ENCODE results near the gene SORCS3. TPM values are rescaled to one million over a fixed set of nuclear protein-coding genes. Genes with fewer than 3 reads are reported as not detected.

Gene SORCS3
- 0.03 and 0.05 TPM in 2 replicates for total RNA-seq (2014; rRNA removed; shearing (Covaris generic))
- polyA plus RNA-seq (2015; cell fraction: cytosol; rRNA removed), result 0.01 and 0.13 TPM in 2 replicates
- 0.18 and 0.21 TPM in 2 replicates for polyA plus RNA-seq (2015; cell fraction: nucleus; rRNA removed)

GRCh38 chr10:104641187-104641936 is at the start of gene SORCS3:
TSS of gene SORCS3 (plus strand) at chr10:104641290.
- no peak for DNase-seq (ENCODE audit: low read depth, low spot score)
- in situ Hi-C loops (cut with HindIII; ENCODE audit: low pct_unique_long_range_greater_than_20kb, low sequenced_read_pairs), result loop anchor here (25.0 kb wide), 1 partner anchor 271 kb away; no protein-coding TSS in a partner anchor

- no peak for DNase-seq (ENCODE audit: low read depth, low spot score)
- in situ Hi-C loops (cut with HindIII; ENCODE audit: low pct_unique_long_range_greater_than_20kb, low sequenced_read_pairs), result no loop called here
Observed at GRCh38 chr10:104591441-104591840, 49.6 kb upstream of the SORCS3 start.

GRCh38 chr10:104601166-104601565 is 39.9 kb upstream of the SORCS3 start:
- in situ Hi-C loops (cut with HindIII; ENCODE audit: low pct_unique_long_range_greater_than_20kb, low sequenced_read_pairs), result no loop called here
- DNase-seq (ENCODE audit: low read depth, low spot score), result no peak

DNA sequence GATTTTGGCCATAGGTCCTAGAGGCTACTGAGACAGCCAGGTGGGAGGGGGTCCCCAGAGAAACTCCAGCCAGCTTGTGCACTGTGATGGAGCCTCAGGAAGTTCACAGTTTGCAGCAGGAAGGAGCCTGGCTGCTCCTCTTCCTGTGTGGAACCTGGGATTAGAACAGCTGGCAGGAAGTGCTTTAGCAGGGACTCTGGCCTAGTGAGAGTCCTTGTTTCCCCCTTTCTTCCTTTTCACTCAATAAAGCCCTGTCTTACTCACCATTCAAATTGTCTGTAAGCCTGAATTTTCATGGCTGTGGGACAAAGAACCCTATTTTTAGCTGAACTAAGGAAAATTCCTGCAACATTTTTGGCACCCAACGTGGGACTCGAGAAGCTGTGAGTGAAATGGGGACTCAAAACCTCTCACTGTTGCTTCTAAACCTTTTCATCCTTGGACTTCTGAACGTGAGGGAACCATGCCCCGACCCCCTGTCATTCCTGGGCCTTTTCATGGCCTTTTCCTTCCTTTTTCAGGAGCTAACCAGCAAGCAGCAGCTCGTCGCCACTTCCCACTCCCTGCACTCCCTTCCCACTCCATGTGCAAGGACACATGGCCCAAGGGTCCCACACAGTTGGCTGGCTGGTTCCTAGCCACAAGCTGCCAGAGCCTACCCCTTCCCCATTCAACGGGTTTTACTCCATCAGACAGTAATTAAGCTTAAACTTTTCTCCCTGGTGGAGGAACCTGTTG is 32.8 kb upstream of the SORCS3 start:
- no peak for DNase-seq (ENCODE audit: low read depth, low spot score)
- in situ Hi-C loops (cut with HindIII; ENCODE audit: low pct_unique_long_range_greater_than_20kb, low sequenced_read_pairs), result no loop called here

DNA sequence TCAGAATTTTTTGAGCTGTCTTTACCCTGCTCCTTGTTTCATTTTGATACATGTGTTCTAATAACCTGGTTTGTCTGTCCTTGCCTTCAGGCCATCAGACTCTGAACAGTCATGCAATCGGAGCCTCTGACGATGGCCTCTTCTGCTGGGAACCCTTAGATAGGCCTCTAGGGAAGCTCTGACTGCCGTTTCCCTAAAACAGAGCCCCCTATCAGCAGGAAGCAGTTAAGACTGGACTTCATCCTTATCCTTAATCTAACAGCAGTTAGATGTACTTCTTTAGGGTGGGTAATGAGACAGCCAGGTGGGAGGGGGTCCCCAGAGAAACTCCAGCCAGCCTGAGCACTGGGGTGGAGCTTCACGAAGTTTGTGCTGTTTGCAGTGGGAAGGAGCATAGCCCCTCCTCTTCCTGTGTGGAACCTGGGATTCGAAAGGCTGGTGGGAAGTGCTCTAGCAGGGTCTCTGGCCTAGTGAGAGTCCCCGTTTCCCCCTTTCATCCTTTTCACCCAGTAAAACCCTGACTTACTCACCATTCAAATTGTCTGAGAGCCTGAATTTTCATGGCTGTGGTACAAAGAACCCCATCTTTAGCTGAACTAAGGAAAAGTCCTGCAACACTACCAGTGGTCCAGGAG is 28.4 kb upstream of the SORCS3 start:
- peak; percentile 23 for DNase-seq (ENCODE audit: low read depth, low spot score)

DNA sequence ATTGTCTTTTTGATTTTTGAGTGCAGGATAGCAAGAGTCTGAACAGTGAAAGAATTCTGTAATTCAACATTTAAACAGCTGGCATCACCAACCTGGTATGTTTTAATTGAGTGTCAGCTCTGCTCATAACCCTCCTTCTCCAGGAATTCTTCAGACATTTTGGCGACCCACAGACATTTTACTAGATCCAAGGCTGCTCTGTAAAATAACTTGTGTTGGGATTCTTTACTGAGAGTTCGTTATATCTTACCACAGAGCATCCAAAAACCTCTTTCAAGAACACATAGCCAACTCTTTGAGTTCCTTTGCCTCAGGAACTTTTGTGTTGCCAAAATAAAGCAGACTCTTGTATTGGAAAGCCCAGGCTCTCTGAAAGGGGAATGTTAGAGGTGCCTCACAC is 27.7 kb upstream of the SORCS3 start:
- peak; percentile 9 for DNase-seq (ENCODE audit: low read depth, low spot score)
- in situ Hi-C loops (cut with HindIII; ENCODE audit: low pct_unique_long_range_greater_than_20kb, low sequenced_read_pairs), result no loop called here

More for the DNA sequence above, 28.4 kb upstream of the SORCS3 start:
- in situ Hi-C loops (cut with HindIII; ENCODE audit: low pct_unique_long_range_greater_than_20kb, low sequenced_read_pairs), result no loop called here

GRCh38 chr10:104614245-104614831 is 26.8 kb upstream of the SORCS3 start:
- in situ Hi-C loops (cut with HindIII; ENCODE audit: low pct_unique_long_range_greater_than_20kb, low sequenced_read_pairs), result no loop called here
- peak; percentile 62 for DNase-seq (ENCODE audit: low read depth, low spot score)

DNA sequence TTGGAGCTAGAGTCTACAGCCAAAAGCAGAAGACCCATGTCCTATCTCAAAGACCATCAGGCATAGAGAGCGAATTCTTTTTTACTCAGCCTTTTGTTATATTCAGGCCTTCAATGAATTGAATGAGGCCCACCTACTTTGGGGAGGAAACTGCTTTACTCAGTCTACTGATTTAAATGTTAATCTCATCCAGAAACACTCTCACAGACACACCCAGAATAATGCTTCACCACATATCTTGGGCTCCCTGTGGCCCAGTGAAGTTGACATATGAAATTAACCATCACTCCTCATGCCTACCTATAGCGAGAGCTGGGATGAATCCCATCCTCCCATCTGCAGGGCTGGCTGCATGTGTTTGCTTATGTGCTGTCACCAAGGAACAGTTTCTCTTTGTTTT is 26.0 kb upstream of the SORCS3 start:
- in situ Hi-C loops (cut with HindIII; ENCODE audit: low pct_unique_long_range_greater_than_20kb, low sequenced_read_pairs), result no loop called here
- no peak for DNase-seq (ENCODE audit: low read depth, low spot score)

DNA sequence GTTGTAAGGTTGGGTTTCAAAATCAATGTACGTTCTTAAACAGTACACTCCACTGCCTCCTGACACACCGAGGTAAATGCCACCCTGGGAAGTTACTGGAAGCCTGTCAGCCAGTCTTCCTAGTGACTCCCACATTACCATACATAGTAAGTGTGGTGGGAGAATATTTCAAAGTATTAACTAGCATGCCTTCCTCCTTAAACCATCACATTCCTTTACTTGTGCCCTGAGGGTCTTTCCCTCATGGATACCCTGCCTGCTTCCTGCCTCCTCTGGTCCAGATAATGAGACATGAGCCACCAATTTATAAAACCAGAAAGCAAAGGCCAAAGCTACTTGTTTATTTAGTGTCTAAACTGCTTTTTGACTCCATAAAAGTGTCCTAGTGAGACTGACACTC is 23.3 kb upstream of the SORCS3 start:
- DNase-seq (ENCODE audit: low read depth, low spot score), result no peak
- in situ Hi-C loops (cut with HindIII; ENCODE audit: low pct_unique_long_range_greater_than_20kb, low sequenced_read_pairs), result no loop called here

DNA sequence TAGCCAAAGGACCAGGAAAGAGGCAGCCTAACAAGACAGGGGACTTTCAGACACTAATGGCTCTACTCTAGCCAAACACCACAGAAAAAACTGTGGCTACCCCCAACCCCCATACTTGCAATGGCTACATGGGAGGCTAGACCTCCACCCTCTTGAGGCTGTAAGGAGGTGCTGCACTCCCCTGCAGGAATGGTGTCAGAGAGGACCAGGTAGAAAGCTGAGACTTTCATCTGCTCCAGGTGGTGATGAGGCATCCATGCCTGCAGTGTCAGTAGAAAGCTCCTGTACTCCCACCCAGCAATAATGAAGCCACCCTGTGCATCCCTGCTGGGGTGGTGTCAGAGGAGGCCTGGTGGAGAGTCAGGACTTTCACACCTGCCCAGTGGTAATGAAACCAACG is 18.9 kb upstream of the SORCS3 start:
- in situ Hi-C loops (cut with HindIII; ENCODE audit: low pct_unique_long_range_greater_than_20kb, low sequenced_read_pairs), result no loop called here
- no peak for DNase-seq (ENCODE audit: low read depth, low spot score)

DNA sequence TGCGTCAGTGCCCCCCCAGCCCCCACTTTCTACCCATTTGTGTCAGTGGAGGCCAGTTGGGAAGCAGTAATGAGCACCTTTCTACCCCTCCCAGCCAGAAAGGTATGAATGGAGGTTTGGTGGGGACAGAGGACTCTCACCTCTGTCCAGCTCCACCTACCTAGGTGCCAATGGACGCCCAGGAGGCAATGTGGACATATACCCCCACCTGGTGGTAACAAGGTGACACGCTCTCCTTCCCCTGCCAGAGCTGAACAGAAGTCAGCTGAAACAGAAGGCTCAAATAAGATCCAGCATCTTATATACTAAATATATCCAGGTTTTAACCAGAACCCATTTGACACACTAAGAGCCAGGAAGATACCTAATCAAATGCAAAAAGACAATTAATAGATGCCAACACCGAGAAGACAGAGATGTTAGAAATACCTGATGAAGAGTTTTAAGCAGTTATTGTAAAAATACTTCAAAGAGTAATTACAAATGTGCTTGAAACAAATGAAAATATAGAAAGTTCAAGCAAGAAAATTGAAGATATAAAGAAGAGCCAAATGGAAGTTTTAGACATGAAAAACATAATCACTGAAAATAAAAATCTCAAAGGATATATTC is 18.4 kb upstream of the SORCS3 start:
- peak; percentile 20 for DNase-seq (ENCODE audit: low read depth, low spot score)
- in situ Hi-C loops (cut with HindIII; ENCODE audit: low pct_unique_long_range_greater_than_20kb, low sequenced_read_pairs), result no loop called here

GRCh38 chr10:104630731-104631130 is 10.4 kb upstream of the SORCS3 start:
- no peak for DNase-seq (ENCODE audit: low read depth, low spot score)
- in situ Hi-C loops (cut with HindIII; ENCODE audit: low pct_unique_long_range_greater_than_20kb, low sequenced_read_pairs), result loop anchor here (25.0 kb wide), 1 partner anchor 282 kb away; no protein-coding TSS in a partner anchor

- no peak for DNase-seq (ENCODE audit: low read depth, low spot score)
- in situ Hi-C loops (cut with HindIII; ENCODE audit: low pct_unique_long_range_greater_than_20kb, low sequenced_read_pairs), result loop anchor here (25.0 kb wide), 1 partner anchor 280 kb away; no protein-coding TSS in a partner anchor
Observed at GRCh38 chr10:104631946-104632345, 9.1 kb upstream of the SORCS3 start.

DNA sequence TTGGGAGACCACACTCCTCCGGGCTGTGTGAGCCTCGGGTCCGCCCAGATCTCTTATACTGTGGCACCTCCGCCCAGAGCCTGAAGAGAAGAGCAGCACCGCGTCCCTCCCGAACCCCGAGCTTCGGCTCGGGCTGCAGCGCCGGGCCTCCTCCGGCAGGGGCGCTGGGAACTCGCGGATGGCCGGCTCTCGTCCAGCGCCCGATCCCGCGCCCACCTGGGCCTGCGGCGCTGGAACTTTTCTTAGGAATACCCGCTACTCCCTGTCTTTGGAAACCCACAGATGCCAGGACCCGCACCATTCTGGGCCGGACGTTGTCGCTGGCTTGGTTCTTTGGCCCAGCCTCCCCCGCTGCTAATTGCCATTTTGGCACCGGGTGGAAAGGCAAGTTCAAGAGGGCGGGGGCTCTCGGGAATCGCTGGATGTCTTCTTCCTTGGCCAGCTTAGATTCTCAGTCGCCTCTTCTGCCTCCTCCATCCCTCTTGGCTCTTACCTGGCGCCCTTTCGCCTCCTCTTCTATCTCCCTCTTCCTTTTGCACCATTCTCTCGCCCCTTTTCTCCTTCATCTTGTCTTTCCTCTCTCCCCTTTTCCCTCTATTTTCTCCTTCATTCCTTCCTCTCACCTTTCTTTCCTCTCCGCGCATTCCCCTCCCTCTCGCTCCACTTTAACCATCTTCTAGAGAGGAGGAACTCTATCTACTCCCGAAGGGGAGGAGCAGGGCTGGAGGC is 2.1 kb upstream of the SORCS3 start:
- peak; percentile 27 for DNase-seq (ENCODE audit: low read depth, low spot score)
- in situ Hi-C loops (cut with HindIII; ENCODE audit: low pct_unique_long_range_greater_than_20kb, low sequenced_read_pairs), result loop anchor here (25.0 kb wide), 1 partner anchor 273 kb away; no protein-coding TSS in a partner anchor

DNA sequence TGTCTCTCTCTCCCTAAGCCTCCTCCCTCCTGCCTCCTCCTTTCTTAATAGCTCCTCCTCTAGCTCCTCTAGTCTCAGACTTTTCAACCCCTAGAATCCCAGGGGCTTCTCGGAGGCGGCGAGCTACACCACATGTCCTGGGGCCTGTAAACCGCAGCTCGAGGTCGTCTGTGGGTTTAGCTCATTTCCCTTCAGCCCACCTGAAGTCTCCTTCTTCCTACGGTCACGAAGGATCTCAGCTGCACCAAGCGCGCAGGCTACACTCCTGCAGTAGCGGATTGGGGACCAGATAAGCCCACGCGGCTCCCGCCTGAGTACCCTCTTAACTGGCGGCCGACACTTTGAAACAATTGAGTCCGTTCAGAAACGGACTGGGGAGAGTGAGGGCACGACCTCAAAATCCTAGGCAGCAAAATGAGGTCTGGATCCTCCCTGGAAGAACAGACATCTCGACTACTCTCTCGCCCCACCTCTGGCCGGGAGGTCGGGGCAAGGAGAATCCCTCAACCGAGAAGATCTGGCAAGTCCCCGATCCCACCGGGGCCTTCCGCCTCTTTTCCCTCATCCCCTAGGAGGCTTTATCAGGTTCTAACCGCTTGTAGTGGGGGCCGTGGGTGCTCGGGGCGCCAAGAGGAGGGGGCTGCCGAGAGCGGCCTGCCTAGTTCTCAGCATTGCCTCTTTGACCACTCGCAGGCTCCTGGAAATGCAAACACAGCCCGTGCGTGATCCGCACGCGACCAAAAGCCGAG is 1.3 kb upstream of the SORCS3 start:
- in situ Hi-C loops (cut with HindIII; ENCODE audit: low pct_unique_long_range_greater_than_20kb, low sequenced_read_pairs), result loop anchor here (25.0 kb wide), 1 partner anchor 273 kb away; no protein-coding TSS in a partner anchor
- DNase-seq (ENCODE audit: low read depth, low spot score), result peak; percentile 24
